ENCODE measurements around the gene BACH2.

DNA sequence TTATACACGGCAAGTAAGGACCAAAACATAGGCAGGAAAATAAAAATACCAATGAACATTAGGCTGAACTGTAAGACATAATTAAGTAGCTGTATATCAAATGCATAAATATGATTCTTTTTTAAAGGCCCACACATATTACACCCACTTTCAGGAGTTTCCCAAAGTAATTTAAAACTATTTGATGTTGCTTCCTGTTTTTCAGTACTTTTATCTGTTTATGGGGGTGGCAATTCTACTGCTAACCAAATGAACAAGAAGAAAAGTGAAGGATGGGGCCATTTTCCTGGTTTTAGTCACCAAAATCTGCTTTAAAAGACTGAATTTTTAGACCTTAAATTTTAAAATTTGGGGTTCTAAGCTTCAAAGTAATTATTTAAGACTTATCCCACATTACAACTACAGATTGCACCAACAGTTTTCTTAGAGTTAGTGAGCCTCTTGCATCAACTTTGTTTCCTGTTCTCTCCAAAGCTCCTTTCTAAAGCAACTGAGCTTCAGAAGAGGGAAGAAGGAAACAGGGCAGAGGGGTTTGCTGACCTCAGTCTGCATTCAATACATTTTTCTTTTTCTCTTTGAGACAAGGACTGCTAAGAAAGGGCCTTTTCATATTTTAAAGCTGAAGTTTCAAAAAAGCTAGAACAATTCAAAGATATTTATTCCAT is 191.0 kb downstream of the BACH2 start:
- TF ChIP-seq, protein P1, sequence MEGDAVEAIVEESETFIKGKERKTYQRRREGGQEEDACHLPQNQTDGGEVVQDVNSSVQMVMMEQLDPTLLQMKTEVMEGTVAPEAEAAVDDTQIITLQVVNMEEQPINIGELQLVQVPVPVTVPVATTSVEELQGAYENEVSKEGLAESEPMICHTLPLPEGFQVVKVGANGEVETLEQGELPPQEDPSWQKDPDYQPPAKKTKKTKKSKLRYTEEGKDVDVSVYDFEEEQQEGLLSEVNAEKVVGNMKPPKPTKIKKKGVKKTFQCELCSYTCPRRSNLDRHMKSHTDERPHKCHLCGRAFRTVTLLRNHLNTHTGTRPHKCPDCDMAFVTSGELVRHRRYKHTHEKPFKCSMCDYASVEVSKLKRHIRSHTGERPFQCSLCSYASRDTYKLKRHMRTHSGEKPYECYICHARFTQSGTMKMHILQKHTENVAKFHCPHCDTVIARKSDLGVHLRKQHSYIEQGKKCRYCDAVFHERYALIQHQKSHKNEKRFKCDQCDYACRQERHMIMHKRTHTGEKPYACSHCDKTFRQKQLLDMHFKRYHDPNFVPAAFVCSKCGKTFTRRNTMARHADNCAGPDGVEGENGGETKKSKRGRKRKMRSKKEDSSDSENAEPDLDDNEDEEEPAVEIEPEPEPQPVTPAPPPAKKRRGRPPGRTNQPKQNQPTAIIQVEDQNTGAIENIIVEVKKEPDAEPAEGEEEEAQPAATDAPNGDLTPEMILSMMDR (optimal IDR thresholded peaks at IDR 0.05 in 1 of 3, IDR thresholded peaks at IDR 0.05 in 1 of 3, conservative IDR thresholded peaks at IDR 0.05 in 1 of 3; ENCODE audit: extremely low read depth in 1 of 3, insufficient read depth in 2 of 3, low read length in 3 of 3), result no peak
- TF ChIP-seq EZH2 (IDR thresholded peaks at IDR 0.05; ENCODE audit: low read length), result no peak

Data from keratinocyte (primary cell).